GM15510 (cell line): ENCODE results near the gene PTPN18.

Experiments
- POLR2A ChIP-seq: IDR thresholded peaks from 3 replicates; pipeline ENCODE4 v1.6.1; 2011; ENCODE audit warnings: borderline replicate concordance; ENCODE audit not compliant: insufficient read length; ENCODE audit errors: extremely low read depth

PTPN18 gene

DNA sequence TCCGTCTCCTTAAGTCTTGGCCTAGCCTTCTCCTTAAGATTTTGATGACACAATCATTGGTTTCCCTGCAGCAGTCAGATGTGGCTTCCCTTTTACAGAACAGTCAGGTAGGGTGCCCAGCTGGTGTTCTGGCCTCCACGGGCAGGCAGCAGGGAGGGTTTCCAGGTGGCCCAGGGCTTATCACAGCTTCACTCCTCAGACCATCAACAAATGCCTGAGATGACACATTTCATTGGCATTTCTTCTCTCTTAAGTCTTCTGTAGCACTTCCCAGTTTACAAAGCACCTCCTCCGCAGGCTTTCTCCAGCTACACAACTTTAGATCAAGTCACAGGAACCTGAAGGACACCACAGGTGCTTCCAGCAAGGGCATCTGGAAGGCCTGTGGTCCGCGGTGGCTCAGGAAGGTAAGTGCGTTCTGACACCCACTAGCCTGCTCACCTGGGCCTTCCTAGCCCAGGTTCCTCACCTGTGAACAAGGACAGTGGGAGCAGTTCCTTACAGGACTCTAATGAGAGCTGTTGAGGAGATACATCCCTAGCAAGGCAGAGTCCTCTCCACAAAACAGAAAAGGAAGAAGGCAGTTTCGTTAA, 37.6 kb downstream of the PTPN18 start:
- no peak for TF ChIP-seq POLR2A
